GM19025 (cell line): ENCODE data around the gene ANKRD6.

Experiments
- ATAC-seq: cut with Tn5 transposase; IDR thresholded peaks from one replicate; pipeline ENCODE4 v1.9.1; 2021; ENCODE audit warnings: mild to moderate bottlenecking, low read depth, moderate library complexity; ENCODE audit not compliant: unreplicated experiment

ANKRD6 gene

GRCh38 chr6:89679215-89680120, 246.5 kb downstream of the ANKRD6 start:
- ATAC-seq = no peak

- no peak for ATAC-seq
Measured at GRCh38 chr6:89680150-89680549, 247.2 kb downstream of the ANKRD6 start.

GRCh38 chr6:89680551-89680950, 247.6 kb downstream of the ANKRD6 start:
- no peak for ATAC-seq

- no peak for ATAC-seq
Measured at GRCh38 chr6:89681983-89682564, 249.1 kb downstream of the ANKRD6 start.

- no peak for ATAC-seq
Measured at GRCh38 chr6:89682991-89683390, 250.0 kb downstream of the ANKRD6 start.
